GM19043 (cell line): ENCODE data around the gene MMS19.
"Not testable (repeated sequence)": the region's sequence is repeated elsewhere in the genome, so short reads cannot be mapped to it uniquely, and the experiment has no call there.

ENCODE experiments used
- ATAC-seq: cut with Tn5 transposase; IDR thresholded peaks from one replicate; pipeline ENCODE4 v1.9.1; 2021; ENCODE audit warnings: low read depth; ENCODE audit not compliant: unreplicated experiment

Gene MMS19

GRCh38 chr10:97529685-97530465 is 31.7 kb upstream of the MMS19 start:
- ATAC-seq, result no peak

DNA sequence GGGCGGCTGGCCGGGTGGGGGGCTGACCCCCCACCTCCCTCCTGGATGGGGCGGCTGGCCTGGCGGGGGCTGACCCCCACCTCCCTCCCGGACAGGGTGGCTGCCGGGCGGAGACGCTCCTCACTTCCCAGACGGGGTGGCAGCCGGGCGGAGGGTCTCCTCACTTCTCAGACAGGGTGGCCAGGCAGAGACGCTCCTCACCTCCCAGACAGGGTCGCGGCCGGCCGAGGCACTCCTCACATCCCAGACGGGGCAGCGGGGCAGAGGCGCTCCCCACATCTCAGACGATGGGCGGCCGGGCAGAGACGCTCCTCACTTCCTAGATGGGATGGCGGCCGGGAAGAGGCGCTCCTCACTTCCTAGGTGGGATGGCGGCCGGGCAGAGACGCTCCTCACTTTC is 30.7 kb upstream of the MMS19 start:
- not testable (repeated sequence) for ATAC-seq

DNA sequence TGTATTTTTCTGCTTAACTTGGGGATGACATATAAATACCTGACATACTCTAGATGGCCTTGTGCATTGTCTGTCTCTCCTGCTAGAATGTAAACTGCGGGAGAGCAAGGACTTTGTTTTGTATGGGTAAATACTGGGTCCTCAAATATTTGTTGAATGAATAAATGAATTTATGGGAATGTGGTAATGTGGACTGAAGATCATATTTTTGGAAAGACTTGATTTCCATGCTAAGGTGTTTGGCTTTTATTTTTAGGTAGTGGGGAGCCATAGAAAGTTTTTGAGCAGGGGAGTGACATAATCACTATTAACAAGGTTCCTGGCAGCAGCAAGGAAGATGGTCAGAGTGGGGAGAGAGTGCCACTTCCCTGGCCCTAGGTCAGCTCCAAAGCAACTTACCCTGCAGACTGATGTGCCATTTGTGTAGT is 27.5 kb upstream of the MMS19 start:
- no peak for ATAC-seq

DNA sequence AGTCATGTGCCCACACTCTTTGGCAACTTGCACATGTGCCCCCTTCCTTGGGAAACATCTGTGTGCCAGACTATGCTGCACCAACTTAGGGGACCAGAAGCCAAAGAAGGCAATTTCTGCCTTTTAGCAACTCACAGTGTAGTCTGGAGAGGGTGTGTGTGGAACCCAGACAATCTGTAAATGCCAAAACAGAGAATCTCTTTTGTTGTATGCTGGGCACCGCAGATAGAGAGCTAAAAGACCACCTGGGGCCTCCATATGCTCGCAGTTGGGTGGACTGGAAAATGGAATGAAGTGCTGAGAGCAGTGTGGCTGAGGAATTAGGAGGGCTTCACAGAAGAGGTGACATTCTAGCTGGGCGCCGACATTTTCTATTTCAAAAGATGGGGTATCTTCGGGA is 26.9 kb upstream of the MMS19 start:
- ATAC-seq, result no peak

DNA sequence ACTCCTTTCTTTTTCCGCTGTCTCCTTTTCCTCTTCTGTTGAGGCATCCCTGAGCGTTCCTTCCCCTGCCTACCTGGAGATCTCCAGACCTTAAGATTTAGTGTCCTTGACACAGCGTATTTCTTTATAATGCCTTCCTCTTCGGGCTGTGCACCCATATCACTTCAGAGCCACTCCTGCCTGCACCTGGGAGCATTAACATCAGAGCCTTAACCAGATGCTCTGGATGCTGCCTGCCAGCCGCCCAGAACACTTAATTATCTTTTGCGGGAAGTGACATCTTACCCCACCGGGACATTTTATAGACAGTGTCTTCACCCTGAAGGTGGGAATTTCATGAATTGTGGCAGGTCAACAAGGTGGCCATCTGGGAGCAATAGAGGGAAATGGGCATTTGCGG is 24.7 kb upstream of the MMS19 start:
- no peak for ATAC-seq

DNA sequence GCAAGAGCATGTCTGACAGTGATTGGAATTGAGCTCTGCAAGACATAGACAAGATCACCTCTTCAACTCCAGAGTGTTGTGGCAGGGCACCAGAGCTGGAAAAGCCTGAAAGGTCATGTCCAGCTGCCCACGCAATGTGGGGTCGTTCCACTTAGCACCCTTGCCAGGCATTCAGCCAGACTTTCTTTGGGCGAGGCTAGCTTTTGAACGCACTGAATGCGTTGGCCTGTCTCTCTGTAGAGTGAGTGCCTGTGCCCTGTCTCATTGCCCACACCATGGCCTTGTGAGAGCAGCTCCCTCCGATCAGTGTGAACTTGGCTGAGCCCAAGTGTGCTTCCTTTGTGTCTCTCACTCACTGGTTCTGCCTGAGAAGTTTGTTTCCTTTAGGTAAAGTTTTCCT is 23.8 kb upstream of the MMS19 start:
- ATAC-seq, result no peak

DNA sequence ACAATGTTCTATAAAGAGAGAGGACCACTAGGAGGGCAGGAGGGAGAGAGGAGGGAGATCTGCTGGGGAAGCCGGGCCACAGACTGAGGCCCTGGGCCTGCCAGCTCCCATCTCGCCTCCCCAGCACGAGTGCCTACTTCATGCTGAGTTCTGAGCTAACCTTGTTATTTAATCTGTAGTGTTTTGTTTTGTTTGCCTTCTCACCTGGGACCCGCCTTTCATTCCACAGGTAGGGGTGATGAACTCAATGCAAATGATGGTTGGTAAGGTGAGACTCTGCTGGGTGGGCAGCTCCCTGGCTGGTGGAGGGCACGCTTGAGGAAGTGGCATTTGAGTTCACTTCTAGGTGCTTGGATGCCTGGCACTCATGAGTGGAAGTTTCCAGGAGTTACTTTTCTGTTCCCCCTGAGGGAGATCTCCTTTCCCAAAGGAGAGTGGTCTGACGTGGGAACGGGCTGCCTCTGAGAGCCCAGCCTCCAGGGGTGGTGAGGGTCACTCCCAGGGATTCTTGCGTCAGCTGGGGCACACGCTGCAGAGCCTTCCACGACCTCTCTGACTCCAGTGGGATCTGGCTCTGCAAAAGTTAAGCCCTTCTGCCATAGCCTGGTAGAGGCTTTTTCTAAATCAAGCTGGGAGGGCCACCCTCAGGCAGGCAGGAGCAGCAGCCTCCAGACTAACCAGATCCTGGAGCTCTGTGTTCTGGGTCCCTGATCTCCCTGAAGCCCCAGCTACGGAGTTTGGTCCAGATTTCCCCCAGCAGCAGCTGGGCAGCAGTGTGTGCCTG is 22.9 kb upstream of the MMS19 start:
- ATAC-seq, result no peak

DNA sequence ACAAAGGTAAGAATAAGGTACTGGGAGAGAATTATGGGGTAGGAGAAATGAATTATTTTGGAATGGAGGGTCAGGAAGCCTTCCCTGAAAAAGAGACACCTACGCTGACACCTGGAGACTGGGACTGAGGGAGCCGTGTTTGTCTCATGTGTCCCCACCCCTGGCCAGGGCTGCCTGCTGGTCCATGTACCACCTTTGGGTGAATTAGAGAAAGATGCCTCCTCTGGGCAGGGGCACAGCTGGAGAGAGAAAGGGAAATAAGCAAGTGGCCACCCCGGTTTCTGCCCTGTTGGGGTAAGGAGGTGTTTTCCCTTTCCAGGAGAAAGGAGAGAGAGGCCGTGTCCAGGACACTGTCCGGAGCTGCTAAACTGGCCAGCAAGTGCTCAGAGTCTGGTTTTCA is 22.3 kb upstream of the MMS19 start:
- no peak for ATAC-seq

DNA sequence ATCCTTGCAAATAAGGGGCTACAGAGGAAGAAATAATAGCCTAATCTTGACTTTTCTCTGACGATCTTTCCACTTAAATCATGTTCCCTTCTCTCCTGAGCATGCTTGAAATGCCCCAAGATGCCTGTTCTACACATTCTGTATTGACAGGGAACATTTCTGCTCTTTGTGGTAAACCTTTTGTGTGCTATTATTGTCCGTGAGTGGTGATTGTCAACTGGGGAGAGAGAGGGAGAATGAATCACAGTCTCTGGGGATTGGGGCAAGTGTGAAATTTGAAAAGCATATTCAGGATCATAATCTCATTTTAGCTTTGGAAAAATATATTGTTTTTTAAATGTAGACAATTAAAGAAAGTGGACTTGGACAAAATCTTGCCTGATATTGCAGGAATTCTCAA is 21.1 kb upstream of the MMS19 start:
- no peak for ATAC-seq

DNA sequence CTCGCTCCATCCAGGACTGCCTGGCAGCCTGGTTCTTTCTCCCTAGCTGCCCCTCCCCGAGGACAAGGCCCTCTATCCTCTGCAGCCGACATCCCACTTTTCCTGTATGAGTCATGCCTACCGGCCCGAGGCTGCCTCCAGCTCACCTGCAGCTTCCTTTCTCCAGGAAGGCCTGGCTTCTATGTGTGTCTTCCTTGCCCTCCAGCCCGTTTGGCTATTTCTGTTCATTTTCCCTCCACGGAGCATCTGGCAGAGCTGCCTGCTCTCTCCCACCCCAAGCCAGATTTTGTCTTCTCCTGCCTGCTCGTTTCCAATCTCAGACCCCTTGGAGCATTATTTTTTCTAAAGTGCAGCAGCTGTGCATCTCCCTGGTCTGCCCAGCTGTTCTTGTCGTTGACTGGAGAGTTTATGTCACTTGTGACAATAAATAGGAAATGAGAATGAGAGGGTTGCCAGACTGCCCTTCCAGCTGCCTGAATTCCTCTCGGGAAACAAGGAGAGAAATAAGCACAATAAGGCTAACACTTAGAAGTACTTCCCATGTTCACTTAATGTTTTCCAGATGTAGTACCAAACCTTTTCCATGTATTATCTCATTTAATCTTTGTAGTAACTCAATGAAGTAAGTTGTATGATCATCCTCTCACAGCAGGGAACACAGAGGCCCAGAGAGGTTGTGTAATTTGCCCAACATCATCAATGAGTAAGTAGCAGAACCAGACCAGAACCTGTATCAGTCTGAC is 20.2 kb upstream of the MMS19 start:
- no peak for ATAC-seq

DNA sequence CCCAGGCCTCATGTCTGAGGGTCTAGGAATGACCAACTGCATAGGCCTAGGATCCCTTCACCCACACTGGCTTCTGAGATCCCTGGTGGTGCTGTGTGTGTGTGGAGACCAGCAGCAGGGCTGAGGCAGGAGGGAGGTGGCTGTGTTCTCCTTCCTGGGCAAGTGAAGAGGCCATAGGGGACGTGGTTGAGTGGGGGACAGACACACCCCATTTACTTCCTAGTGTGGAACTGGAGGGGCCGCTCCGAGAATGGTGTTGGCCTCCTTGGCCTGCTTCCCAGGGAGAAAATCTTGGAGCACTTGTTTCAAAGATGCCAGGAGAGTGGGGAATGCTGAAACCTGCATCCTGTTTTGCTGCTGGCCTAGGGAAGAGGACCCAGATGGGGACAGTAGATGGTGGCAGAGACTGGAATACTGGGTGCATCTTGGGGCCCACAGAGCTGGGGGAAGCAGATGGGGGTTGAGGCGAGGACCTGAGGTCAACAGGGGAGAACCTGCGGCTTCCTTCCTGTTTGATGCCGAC is 19.6 kb upstream of the MMS19 start:
- ATAC-seq, result no peak

DNA sequence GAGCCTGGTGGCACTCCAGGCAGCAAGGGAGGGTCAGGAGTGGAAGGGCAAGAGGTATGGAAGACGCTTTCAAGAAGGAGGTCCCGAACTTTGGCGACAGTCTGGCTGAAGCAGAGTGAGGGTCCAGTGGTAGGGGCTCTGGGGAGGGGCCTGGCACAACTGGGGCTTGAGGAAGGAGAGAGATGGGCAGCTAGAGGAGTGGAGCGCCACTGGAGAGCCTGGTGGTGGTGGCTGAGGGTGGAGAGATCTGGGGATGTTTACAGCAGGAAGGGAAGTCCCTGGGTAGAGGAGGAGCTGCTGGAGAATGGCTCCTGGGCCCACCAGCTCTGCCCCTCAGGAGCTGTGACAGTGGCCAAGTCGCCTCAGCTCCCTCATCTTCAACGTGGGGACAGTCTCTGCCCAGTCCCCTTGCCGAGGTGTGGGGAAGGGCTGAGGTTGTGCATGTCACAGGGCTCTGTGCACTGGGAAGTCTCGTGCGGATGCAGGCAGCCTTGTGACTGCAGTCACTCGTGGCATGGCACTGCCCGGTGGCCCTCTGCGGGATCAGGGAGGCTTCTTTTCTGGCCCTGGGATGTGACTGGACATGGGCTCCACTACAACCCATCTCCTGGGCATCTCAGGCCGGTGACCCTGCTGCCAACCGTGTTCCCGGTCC is 19.0 kb upstream of the MMS19 start:
- no peak for ATAC-seq

GRCh38 chr10:97515271-97515978 is 17.2 kb upstream of the MMS19 start:
- ATAC-seq, result no peak

- ATAC-seq, result no peak
Observed at GRCh38 chr10:97514344-97514743, 16.1 kb upstream of the MMS19 start.

DNA sequence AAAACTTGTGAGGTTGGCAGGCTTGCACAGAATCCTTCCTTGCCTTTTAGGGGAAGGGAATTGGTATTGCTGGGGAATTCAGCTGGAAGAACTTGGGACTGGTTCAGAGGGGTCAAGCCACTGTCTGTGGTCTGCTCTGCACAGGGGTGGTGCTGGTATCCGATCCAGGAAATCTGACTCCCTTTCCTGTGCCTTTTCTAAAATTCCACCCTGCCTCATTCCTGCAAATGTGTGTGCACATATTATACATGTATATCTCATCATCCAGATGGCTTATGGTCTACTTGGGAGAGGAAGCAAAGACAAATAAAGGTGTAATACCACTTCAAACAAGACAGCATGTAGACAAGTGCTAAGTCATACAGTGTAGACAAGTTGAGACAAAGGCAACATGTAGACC is 14.8 kb upstream of the MMS19 start:
- no peak for ATAC-seq

DNA sequence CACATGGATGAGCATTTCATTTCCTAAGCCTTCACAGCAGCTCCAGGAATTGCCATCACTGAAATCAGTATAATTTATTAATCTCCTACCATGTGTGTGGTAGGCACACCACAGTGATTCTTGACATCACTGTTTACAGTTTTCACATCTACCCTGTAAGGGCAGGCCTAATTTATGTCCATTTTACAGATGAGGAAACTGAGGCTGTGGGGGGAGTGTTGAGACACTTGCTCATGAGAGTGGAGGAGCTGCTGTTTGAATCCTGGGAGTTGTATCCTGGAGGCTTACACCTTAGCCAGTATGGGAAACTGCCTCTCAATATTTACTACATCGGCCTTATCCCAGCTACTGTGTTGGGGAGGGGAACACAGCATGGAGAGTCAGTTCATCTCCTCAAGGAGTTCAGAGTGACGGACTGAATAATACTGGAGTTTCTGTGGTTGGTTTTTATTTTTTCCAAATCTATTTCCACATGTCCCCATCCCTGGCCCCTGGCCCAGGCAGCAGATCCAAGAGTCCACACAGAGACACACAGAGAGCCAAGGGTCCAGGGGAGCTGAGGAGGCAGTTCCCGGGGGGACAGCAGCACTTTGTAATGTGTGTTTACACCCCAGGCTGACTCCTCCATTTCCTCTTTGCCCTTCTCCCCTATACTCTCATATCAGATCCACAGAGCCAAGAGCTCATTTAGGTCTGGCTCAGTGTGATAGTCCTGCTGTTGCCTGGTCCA is 13.7 kb upstream of the MMS19 start:
- no peak for ATAC-seq

DNA sequence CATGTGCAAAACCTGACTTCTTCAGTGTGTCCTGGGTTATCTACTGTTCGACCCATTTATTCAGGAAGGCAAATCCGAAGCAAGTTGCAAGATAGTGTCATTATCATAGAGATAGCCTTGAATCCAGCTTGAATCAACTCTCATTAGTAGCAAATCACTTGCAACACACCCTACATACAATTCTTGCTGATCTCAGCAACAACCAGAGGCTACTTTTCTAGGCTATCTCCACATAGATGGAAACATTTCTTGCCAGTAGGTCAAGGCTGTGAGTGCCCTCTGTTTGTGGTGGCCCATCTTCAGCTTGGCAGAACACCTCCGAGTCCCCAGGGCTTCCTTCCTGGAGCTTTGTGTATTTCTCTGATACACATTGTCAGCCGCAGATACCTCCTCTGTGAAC is 12.5 kb upstream of the MMS19 start:
- no peak for ATAC-seq

GRCh38 chr10:97509120-97509680 is 11.0 kb upstream of the MMS19 start:
- ATAC-seq, result no peak

- no peak for ATAC-seq
Observed at GRCh38 chr10:97508342-97508741, 10.1 kb upstream of the MMS19 start.
